ENCODE measurements around the gene RECQL. TPM values are rescaled to one million over a fixed set of nuclear protein-coding genes. Genes with fewer than 3 reads are reported as not detected.
A peak's percentile ranks its signal among the peaks of the same experiment; 100 is the strongest.

Gene RECQL, protein sequence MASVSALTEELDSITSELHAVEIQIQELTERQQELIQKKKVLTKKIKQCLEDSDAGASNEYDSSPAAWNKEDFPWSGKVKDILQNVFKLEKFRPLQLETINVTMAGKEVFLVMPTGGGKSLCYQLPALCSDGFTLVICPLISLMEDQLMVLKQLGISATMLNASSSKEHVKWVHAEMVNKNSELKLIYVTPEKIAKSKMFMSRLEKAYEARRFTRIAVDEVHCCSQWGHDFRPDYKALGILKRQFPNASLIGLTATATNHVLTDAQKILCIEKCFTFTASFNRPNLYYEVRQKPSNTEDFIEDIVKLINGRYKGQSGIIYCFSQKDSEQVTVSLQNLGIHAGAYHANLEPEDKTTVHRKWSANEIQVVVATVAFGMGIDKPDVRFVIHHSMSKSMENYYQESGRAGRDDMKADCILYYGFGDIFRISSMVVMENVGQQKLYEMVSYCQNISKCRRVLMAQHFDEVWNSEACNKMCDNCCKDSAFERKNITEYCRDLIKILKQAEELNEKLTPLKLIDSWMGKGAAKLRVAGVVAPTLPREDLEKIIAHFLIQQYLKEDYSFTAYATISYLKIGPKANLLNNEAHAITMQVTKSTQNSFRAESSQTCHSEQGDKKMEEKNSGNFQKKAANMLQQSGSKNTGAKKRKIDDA
- total RNA-seq (10 to 100 TPM; 17.1 to 39.3 (median 27.4) TPM), polyA plus RNA-seq (10 to 100 TPM in 1 of 2 donors, 1 to 10 TPM in 1; 9.0 to 21.2 TPM)
- long read RNA-seq, donor 1, transcript RECQL-204 (15 exons, 3,702 nt) = minor isoform, 12 of 63 reads
- long read RNA-seq, donor 1, transcript RECQL-203 (16 exons, 2,572 nt) = major isoform, 14 of 63 reads
- long read RNA-seq, donor 1, partial matches to known transcripts = 7 of 63 reads
- long read RNA-seq, donor 1, other reads (novel, unspliced or antisense) = 30 of 63 reads
- long read RNA-seq, donor 2, transcript RECQL-203 (16 exons, 2,572 nt) = minor isoform, 21 of 111 reads
- long read RNA-seq, donor 2, transcript RECQL-204 (15 exons, 3,702 nt) = major isoform, 34 of 111 reads
- long read RNA-seq, donor 2, partial matches to known transcripts = 6 of 111 reads
- long read RNA-seq, donor 2, other reads (novel, unspliced or antisense) = 50 of 111 reads
- long read RNA-seq, donor 3, transcript RECQL-203 (16 exons, 2,572 nt) = minor isoform, 6 of 46 reads
- long read RNA-seq, donor 3, transcript RECQL-204 (15 exons, 3,702 nt) = major isoform, 21 of 46 reads
- long read RNA-seq, donor 3, partial matches to known transcripts = 2 of 46 reads
- long read RNA-seq, donor 3, other reads (novel, unspliced or antisense) = 17 of 46 reads

DNA sequence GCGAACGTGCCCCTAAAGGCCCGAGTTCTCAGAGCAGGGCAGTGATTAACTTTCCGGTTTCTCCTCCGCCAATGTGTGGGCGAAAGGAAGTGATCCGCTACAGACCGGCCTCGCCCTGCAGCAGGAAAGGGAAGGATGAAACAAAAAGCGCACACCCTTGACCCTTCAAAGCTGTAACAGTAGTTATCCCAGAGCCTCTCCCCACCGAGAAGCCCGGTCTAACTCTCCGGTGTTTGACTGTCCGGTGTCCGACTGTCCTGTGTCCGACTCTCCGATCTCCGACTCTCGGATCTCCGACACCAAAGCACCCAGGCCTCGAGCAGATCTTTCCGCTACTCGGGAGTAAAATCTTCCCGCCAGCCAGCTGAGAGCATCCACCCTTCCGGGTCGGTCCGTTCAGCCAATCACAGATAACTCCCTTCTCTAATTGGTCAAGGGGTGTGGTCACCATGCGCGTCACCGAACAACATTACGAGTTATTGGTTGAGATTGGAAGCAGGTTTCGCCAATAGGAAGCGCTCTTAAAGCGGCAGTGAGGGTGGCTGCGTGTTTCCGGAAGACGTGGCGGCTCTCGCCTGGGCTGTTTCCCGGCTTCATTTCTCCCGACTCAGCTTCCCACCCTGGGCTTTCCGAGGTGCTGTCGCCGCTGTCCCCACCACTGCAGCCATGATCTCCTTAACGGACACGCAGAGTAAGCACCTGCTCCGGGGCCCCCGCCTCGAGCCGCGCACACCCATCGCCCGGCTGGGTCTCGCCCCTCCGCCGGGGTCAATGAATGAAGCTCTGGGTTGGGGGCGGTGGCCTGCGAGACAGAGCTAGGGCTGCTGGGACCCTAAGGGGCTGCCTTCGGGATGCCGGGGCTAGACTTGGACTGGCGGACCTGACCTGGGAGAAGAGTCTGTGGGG is at the start of gene RECQL, which contains the start of gene GOLT1B:
Gene RECQL (minus strand): TSS at position 378 of the 906 bp plus-strand sequence. CDS start 2,065 bp downstream, outside the sequence.
Gene GOLT1B (plus strand): TSS at position 532 of the 906 bp plus-strand sequence. CDS start 135 bp downstream, at position 667.
- TF ChIP-seq, protein P1, sequence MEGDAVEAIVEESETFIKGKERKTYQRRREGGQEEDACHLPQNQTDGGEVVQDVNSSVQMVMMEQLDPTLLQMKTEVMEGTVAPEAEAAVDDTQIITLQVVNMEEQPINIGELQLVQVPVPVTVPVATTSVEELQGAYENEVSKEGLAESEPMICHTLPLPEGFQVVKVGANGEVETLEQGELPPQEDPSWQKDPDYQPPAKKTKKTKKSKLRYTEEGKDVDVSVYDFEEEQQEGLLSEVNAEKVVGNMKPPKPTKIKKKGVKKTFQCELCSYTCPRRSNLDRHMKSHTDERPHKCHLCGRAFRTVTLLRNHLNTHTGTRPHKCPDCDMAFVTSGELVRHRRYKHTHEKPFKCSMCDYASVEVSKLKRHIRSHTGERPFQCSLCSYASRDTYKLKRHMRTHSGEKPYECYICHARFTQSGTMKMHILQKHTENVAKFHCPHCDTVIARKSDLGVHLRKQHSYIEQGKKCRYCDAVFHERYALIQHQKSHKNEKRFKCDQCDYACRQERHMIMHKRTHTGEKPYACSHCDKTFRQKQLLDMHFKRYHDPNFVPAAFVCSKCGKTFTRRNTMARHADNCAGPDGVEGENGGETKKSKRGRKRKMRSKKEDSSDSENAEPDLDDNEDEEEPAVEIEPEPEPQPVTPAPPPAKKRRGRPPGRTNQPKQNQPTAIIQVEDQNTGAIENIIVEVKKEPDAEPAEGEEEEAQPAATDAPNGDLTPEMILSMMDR (IDR thresholded peaks at IDR 0.05) = no peak
- TF ChIP-seq POLR2A (IDR thresholded peaks at IDR 0.05) = peak in 1 of 2 donors; percentile 72
- DNase-seq = peak; percentile 88 to 95 (median 93)
- peak within 1 kb of the TSS; percentile 39 to 91 (median 88) for H3K27ac ChIP-seq
- no peaks in the 10 kb centered on the region for H3K9me3 ChIP-seq
- H3K36me3 ChIP-seq = peaks cover 0 to 28% (median 22%) of the 10 kb centered on the region in 9 donors
- peak within 1 kb of the TSS; percentile 77 to 97 (median 90) for H3K4me3 ChIP-seq
- peak; percentile 99 to 100 (median 99) for ATAC-seq
- H3K4me1 ChIP-seq = peaks cover 8 to 57% (median 44%) of the 10 kb centered on the region in 12 donors
- H3K27me3 ChIP-seq = no peaks in the 10 kb centered on the region
- intact Hi-C loops (cut with DNase I) = loop anchor here in 7 of 10 donors (5.0 to 10.0 kb wide), 6 partner anchors 64 to 183 kb away; partner anchors contain the start of genes LDHB (in 3 of the 7) and PYROXD1 (in 3 of the 7)
- 0 to 1% (median 0%) methylated on average over 49 to 61 of the region's 61 CpGs for WGBS, 4 donors

DNA sequence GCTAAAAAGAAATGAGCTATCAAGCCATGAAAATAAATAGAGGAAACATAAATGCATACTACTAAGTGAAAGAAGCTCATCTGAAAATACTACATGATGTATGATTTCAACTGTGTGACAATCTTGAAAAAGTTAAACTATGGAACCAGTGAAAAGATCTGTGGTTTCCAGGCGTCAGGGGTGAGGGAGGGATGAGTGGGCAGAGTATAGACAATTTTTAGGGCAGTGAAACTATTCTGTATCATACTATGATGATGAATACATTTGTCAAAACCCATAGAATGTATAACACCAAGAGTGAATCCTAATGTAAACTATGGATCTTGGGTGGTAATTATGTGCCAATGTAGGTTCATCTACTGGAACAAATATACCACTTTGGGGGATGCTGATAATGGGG is 46.0 kb upstream of the RECQL start:
- Histone ChIP-seq H3K27ac (no peak overlapping the region), H3K9me3 (no peaks in the 10 kb centered on the region), H3K36me3 (no peaks in the 10 kb centered on the region), H3K27me3 (no peaks in the 10 kb centered on the region), H3K4me1 (peaks cover 0 to 16% (median 8%) of the 10 kb centered on the region in 12 donors), H3K4me3 (no peak overlapping the region)
- WGBS, 4 donors = 86 to 89% (median 88%) methylated on average over 1 of the region's 1 CpG
- DNase-seq (no peak), ATAC-seq (no peak)
- TF ChIP-seq, protein P1 (IDR thresholded peaks at IDR 0.05) = no peak
- TF ChIP-seq POLR2A (IDR thresholded peaks at IDR 0.05) = no peak
- intact Hi-C loops (cut with DNase I) = no loop called here

DNA sequence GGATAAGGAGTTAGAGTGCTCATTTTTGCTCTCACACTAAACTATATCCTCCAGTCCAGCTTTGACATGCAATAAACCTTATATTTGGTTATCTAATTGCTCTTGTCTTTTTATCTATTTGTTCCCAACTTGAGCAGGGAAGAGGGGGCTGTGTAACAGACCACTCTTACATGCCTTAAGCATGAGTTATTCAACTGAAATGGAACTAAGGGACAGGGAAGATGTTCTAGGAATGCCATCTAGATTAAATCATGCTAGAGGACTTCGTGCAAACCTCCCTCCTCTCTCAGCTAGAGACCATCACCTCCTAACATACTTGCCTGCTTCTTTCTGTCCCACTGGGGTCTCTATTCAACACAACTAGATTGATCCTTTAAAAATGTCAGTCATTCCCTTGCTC is 45.3 kb upstream of the RECQL start:
- H3K27ac ChIP-seq = no peak overlapping the region
- ATAC-seq = no peak
- no peak overlapping the region for H3K4me3 ChIP-seq
- TF ChIP-seq, protein P1 (IDR thresholded peaks at IDR 0.05) = no peak
- no peak for TF ChIP-seq POLR2A (IDR thresholded peaks at IDR 0.05)
- intact Hi-C loops (cut with DNase I) = no loop called here
- H3K4me1 ChIP-seq = peaks cover 0 to 16% (median 4%) of the 10 kb centered on the region in 12 donors
- H3K27me3 ChIP-seq = no peaks in the 10 kb centered on the region
- no peaks in the 10 kb centered on the region for H3K36me3 ChIP-seq
- DNase-seq = no peak
- no peaks in the 10 kb centered on the region for H3K9me3 ChIP-seq
- WGBS, 4 donors = 0 to 20% (median 9%) methylated on average over 1 of the region's 1 CpG
